Measurements from ENCODE around the gene CEP162.

DNA sequence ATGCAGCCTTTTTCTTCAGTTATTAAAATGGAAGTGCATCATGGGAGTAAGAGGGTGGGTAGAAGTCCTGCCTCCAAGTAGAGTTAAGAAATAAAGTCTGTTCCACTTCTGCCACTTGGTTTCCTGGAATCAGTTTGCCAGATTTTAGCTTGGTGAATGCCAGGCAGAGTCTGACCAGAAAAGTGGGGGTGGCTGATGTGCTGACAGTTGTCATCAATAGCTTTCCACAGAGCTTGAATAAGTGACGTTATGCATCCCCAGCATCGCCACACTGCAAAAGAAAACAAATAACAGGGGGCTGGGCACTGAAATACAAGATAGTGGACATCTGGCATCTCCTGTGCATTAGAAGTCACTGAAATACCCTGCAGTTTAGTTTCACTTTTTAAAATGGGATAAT is 30.8 kb upstream of the CEP162 start:
- TF ChIP-seq, protein P1, sequence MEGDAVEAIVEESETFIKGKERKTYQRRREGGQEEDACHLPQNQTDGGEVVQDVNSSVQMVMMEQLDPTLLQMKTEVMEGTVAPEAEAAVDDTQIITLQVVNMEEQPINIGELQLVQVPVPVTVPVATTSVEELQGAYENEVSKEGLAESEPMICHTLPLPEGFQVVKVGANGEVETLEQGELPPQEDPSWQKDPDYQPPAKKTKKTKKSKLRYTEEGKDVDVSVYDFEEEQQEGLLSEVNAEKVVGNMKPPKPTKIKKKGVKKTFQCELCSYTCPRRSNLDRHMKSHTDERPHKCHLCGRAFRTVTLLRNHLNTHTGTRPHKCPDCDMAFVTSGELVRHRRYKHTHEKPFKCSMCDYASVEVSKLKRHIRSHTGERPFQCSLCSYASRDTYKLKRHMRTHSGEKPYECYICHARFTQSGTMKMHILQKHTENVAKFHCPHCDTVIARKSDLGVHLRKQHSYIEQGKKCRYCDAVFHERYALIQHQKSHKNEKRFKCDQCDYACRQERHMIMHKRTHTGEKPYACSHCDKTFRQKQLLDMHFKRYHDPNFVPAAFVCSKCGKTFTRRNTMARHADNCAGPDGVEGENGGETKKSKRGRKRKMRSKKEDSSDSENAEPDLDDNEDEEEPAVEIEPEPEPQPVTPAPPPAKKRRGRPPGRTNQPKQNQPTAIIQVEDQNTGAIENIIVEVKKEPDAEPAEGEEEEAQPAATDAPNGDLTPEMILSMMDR (IDR thresholded peaks at IDR 0.05), result no peak
- no peak for TF ChIP-seq ZFX (IDR thresholded peaks at IDR 0.05; ENCODE audit: borderline replicate concordance)

All from 22Rv1 (cell line).